ENCODE results near the gene NUTM2F. TPM values are rescaled to one million over a fixed set of nuclear protein-coding genes. Genes with fewer than 3 reads are reported as not detected.
"Not testable (repeated sequence)": the region's sequence is repeated elsewhere in the genome, so short reads cannot be mapped to it uniquely, and the experiment has no call there.

The NUTM2F gene
- total RNA-seq, 2 experiments from 2014 or later, result not detected

DNA sequence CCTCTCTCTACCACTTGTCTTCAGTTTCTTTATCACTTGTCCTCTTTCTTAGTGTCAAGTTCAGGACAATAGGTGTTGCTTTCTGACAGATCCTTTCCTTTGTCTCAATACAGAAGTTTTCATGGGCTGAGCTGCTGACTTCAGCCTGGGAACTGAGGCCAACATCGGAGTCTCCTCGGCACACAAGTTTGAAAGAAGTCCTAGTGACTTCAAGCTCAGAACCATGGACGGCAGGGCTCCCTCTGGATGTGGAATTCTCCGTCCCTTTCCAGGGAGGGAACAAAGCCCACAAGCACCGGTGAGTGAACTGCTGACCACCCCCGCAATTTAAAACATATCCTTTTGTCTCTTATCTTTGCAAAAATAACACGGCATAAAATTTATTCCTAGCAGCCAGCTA, 10.3 kb upstream of the NUTM2F start:
- H3K4me3 Mint-ChIP-seq; H3K4me1 Mint-ChIP-seq; CTCF ChIA-PET; DNase-seq; H3K9me3 Mint-ChIP-seq (ENCODE audit: low read depth); ATAC-seq; H3K27me3 Mint-ChIP-seq; H3K27ac Mint-ChIP-seq; H3K36me3 Mint-ChIP-seq: not testable (repeated sequence)

DNA sequence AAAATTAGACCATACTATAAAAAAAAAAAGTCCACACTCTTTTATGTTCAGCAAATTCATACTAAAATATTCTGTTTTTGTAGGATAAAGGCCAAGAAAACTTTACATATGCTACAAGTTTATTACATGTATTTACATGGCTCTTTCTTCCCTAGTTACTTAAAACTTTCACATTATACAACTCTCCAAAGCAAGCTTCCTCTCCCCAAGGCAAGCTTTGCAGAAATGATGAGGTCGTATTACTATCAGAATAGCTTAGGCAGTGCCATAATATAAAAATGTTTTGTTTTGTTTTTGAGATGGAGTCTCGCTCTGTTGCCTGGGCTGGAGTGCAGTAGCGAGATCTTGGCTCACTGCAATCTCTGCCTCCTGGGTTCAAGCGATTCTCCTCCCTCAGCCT, 8.0 kb upstream of the NUTM2F start:
- CTCF ChIA-PET; H3K9me3 Mint-ChIP-seq (ENCODE audit: low read depth); H3K4me1 Mint-ChIP-seq; H3K27me3 Mint-ChIP-seq; DNase-seq; H3K36me3 Mint-ChIP-seq; H3K4me3 Mint-ChIP-seq; H3K27ac Mint-ChIP-seq; ATAC-seq: not testable (repeated sequence)

DNA sequence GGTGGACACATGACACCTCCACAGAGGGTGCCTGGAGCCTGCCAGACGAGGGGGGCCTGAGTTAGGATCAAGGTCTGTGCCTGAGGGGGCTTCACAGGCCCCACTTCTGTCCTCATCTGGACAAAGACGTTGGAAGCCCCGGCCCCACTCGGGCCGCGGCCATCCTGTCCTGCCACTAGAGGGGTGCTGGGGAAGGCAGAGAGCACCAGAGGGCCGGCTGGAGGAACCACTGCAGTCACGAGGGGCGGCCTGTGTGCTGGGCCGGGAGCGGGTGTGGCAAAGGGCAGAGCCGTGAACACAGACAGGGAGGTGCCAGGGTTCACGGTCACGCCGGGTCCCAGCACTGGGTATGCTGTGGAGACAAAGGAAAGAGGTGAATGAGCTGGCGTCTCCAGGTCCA, 2.9 kb downstream of the NUTM2F start:
- CTCF ChIA-PET; H3K27me3 Mint-ChIP-seq; H3K9me3 Mint-ChIP-seq (ENCODE audit: low read depth); H3K4me3 Mint-ChIP-seq; H3K4me1 Mint-ChIP-seq; ATAC-seq; H3K36me3 Mint-ChIP-seq; DNase-seq; H3K27ac Mint-ChIP-seq: not testable (repeated sequence)

DNA sequence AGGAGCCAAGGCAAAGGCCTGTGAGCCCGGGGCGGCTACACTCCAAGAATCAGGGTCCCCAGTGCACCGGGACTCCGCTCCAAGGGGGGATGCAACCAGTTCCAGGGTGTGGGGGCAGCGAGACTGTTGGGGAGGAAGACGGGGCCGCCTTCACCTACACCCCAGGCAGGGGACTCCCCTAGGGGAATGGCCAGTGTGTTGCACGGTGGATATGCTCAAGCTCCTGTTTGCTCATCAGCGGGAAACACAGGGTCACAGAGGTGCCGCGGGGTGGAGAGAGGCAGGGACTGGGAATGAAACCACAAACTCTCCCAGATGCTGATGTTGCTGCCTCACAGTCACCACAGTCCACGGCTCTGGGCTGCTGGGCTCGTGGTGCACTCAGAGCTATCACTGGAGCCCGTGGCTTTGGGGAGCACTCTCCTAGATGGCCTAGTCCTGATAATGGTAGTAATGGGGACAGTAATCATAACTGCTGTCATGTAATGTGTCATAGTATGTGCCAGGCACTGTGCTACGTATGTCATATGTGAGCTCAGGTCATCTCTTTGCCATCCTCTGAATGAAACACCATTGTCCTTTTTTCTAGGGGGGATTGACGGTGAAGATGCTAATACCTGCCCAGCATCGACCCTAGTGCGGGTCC, 5.2 kb downstream of the NUTM2F start:
- ATAC-seq; H3K4me1 Mint-ChIP-seq; H3K4me3 Mint-ChIP-seq; H3K36me3 Mint-ChIP-seq; DNase-seq; H3K27ac Mint-ChIP-seq; H3K9me3 Mint-ChIP-seq (ENCODE audit: low read depth); CTCF ChIA-PET; H3K27me3 Mint-ChIP-seq: not testable (repeated sequence)

DNA sequence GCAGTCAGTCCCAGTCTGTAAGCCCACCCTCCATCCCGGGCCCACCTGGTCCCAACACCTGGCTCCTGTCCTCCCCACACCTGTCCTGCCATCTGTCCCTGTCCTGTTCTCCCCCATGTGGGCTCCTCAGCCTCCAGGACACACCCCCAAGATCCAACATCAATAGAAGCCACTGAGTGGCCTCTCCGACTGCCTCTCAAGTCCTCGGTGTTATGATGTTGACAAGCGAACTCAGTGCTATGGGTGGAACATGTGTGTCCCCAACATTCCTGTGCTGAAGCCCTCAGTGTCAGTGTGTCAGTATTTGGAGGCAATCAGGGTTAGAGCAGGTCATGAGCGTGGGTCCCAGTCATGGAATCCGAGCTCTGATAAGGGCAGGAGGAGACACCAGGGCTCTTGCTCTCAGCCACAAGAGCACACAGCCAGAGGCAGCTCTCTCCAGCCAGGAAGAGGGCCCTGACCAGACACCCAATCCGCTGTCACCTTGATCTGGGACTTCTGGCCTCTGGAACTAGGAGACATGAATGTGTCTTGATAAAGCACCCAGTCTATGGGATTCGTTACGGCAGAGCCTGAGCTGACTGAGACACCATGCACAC, 6.0 kb downstream of the NUTM2F start:
- H3K9me3 Mint-ChIP-seq (ENCODE audit: low read depth); DNase-seq; H3K4me1 Mint-ChIP-seq; H3K36me3 Mint-ChIP-seq; H3K27ac Mint-ChIP-seq; CTCF ChIA-PET; ATAC-seq; H3K27me3 Mint-ChIP-seq; H3K4me3 Mint-ChIP-seq: not testable (repeated sequence)

DNA sequence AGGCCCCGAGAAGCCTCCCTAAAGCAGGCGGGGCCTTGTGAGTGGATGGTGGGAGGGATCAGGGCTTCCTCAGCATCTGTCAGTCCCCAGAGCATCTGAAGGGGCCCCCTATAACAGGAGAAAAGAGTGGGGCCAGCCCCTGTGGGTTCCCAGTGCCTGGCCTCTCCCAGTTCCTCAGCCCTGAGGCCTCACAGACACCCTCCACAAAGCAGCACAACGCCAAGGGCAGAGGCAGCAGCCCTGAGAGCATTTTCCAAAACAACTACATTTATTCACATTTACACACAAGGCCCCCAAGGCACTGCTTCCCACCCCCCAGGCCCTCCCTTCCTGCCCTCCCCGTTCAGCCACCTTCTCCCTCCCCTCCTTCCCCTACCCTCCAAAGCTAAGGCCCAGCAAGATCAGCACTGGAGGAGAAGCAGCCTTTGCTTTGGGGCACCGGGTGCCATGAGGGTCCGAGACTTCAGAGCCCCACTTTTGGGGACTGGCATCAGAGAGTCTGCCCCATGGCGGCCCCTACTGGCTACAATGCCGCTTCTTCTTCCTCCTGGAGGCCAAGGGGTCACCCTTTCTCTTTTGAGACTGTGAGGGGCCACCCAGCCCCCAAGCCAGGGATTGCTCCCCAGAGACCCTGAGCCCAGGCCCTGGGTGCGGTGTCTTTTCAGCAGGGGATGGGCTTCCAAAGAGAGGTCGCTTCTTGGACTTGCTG, 10.3 kb downstream of the NUTM2F start:
- ATAC-seq; H3K4me1 Mint-ChIP-seq; CTCF ChIA-PET; DNase-seq; H3K4me3 Mint-ChIP-seq; H3K9me3 Mint-ChIP-seq (ENCODE audit: low read depth); H3K36me3 Mint-ChIP-seq; H3K27ac Mint-ChIP-seq; H3K27me3 Mint-ChIP-seq: not testable (repeated sequence)

DNA sequence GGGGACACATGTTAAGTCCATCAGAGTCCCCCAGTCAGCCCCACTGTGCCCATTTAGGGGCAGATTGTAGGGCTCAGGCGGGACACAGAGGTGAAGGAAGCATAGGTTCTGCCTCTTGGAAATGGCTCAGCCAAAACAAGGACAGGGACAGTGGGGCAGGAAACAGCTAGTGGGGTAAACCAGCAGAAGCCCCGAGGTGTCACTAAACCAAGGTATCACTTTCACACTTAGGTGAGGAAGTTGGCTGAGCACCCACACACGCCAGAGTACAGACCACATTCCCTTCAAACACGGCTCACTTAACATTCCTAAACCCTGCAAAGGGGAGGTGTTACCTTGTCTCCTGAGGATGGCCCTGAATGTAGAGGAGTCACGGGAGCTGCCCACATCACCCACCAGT, 12.2 kb downstream of the NUTM2F start:
- H3K27me3 Mint-ChIP-seq; H3K9me3 Mint-ChIP-seq (ENCODE audit: low read depth); H3K4me1 Mint-ChIP-seq; H3K4me3 Mint-ChIP-seq; H3K36me3 Mint-ChIP-seq; DNase-seq; H3K27ac Mint-ChIP-seq; CTCF ChIA-PET: not testable (repeated sequence)
- peak; percentile 68 for ATAC-seq

DNA sequence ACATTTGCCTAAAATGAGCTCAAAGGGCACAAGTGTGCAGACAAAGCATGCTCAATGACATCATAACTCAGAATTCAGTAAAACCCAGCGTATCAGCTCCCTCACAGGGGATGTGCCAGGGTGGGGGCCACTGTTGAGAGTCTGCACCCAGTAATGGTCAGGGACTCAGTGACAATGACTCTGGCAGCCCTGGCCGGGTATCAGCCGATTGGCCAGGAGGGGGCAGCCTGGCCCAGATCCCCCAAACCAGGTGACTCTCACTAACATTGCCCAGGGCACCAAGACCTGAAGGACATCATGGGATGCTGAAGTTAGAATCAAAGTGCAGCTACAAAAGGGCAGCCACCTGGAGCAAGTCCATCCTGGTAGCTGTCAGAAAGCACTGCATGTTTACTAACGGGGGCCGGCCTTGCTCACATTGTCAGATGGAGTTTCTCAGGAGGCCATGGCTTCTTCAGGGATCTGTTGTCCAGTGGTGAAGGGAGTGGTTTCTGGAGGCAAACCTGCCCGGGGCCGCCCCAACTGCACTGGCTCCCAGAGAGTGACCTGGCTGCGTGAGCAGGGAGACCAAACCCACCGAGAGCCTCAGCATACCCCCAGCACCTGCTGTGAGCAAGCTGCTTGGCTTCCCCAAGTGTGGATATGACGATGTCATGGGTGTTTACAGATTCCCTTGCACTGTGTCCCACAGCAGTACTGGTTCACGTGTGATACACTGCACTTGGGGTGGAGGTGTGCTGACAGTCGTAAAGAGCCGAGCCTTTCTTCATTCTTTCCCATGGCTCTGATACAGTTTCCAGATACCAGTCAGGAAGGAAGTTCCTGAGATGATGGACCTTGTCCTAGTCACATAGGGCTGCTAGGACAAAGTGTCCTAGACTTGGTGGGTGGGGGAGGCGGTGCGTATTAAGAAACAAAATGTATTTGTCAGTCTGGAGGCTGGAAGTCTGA, 13.1 kb downstream of the NUTM2F start:
- H3K27me3 Mint-ChIP-seq; H3K9me3 Mint-ChIP-seq (ENCODE audit: low read depth); CTCF ChIA-PET; H3K4me1 Mint-ChIP-seq; H3K4me3 Mint-ChIP-seq; H3K36me3 Mint-ChIP-seq; H3K27ac Mint-ChIP-seq; DNase-seq; ATAC-seq: not testable (repeated sequence)

DNA sequence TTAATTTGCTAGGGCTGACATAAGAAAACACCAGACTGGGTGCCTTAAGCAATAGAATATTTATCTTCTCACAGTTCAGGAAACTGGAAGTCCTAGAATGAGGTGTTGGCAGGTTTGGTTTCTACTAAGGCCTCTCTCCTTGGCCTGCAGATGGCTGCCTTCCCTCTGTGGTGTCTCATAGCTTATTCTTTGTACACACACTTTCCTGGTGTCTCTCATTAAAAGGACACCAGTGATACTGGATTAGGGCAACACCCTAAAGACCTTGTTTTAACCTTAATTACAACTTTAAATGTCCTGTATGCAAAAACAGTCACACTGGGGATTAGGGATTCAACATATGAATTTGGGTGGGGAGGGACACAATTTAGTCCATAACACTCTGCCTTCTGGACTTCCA, 25.1 kb downstream of the NUTM2F start:
- H3K4me1 Mint-ChIP-seq, result peaks cover 2% of the 10 kb centered on the region
- DNase-seq (no peak), ATAC-seq (no peak)
- H3K36me3 Mint-ChIP-seq, result no peaks in the 10 kb centered on the region
- CTCF ChIA-PET, result interaction anchor here (0.6 kb wide), 1 partner anchor 1143 kb away, joined by 3 read pairs; no protein-coding TSS in a partner anchor
- H3K27ac Mint-ChIP-seq, result no peak overlapping the region
- H3K27me3 Mint-ChIP-seq, result no peaks in the 10 kb centered on the region
- no peak overlapping the region for H3K4me3 Mint-ChIP-seq
- H3K9me3 Mint-ChIP-seq (ENCODE audit: low read depth), result no peaks in the 10 kb centered on the region

DNA sequence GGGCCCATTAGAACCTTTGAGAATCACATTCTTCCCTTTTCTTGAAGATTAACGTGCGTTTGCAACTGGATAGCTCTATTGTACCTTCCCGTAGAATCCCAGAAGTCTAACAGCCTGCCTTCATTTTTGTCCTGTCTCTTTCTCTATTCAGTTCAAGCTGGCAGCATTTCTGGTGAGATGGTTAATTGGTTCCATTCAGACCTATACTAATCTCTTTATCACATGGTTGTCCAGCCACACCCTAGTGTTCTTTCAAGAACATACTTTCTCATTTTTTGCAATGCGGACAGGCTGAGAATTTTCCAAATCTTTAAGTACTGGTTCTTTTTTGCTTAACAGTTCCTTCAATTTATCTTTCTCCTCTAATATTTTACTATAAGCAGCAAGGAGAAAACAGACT, 26.0 kb downstream of the NUTM2F start:
- H3K9me3 Mint-ChIP-seq (ENCODE audit: low read depth), result no peaks in the 10 kb centered on the region
- peaks cover 2% of the 10 kb centered on the region for H3K4me1 Mint-ChIP-seq
- CTCF ChIA-PET, result no interaction called here
- H3K4me3 Mint-ChIP-seq, result no peak overlapping the region
- DNase-seq (no peak), ATAC-seq (no peak)
- no peaks in the 10 kb centered on the region for H3K36me3 Mint-ChIP-seq
- H3K27ac Mint-ChIP-seq, result no peak overlapping the region
- H3K27me3 Mint-ChIP-seq, result no peaks in the 10 kb centered on the region

DNA sequence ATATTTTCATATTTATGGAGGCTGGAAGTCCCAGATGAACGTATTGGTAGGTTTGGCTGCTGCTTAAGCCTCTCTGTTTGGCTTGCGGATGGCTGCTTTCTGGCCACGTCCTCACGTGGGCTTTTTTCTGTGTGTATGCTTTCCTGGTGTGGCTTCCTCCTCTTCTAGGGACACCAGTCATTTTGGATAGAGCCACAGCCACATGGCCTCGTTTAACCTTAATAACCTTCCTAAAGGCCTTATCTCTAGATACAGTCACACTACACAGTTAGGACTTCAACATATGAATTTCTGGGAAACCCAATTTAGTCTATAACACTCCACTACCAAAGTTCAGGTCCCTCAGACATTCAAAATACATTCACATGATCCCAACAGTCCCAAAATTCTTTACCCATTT, 26.9 kb downstream of the NUTM2F start:
- Mint-ChIP-seq H3K4me3 (no peak overlapping the region), H3K27me3 (no peaks in the 10 kb centered on the region), H3K4me1 (peaks cover 2% of the 10 kb centered on the region), H3K27ac (no peak overlapping the region), H3K36me3 (peaks cover 4% of the 10 kb centered on the region), H3K9me3 (ENCODE audit: low read depth) (no peaks in the 10 kb centered on the region)
- no peak for ATAC-seq
- DNase-seq, result no peak
- CTCF ChIA-PET, result no interaction called here

DNA sequence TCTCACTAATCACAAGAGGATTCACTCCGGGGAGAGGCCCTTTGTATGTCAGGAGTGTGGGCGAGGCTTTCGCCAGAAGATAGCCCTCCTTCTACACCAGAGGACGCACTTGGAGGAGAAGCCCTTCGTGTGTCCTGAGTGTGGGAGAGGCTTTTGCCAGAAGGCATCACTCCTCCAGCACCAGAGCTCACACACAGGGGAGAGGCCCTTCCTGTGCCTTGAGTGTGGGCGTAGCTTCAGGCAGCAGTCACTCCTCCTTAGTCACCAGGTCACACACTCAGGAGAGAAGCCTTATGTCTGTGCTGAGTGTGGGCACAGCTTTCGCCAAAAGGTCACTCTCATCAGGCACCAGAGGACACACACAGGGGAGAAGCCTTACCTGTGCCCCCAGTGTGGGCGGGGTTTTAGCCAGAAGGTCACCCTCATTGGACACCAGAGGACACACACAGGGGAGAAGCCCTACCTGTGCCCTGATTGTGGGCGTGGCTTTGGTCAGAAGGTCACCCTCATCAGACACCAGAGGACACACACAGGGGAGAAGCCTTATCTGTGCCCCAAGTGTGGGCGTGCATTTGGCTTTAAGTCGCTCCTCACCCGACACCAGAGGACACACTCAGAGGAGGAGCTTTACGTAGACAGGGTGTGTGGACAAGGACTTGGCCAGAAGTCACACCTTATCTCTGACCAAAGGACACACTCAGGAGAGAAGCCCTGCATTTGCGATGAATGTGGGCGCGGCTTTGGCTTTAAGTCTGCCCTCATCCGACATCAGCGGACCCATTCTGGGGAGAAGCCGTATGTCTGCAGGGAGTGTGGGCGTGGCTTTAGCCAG, 27.8 kb downstream of the NUTM2F start:
- no peak for DNase-seq
- Mint-ChIP-seq H3K27ac (no peak overlapping the region), H3K9me3 (ENCODE audit: low read depth) (no peaks in the 10 kb centered on the region), H3K4me3 (no peak overlapping the region), H3K27me3 (no peaks in the 10 kb centered on the region), H3K36me3 (peaks cover 10% of the 10 kb centered on the region), H3K4me1 (peaks cover 2% of the 10 kb centered on the region)
- ATAC-seq, result no peak
- CTCF ChIA-PET, result no interaction called here

Data from activated CD8-positive, alpha-beta memory T cell treated with anti-CD3 and anti-CD28 coated beads, Interleukin-2, amount 10 ng/mL, durations not matched to agents 7 days and 5 days (primary cell).